H1 (cell line): ENCODE results near the gene POLR3H. TPM values are rescaled to one million over a fixed set of nuclear protein-coding genes. Genes with fewer than 3 reads are reported as not detected.

ENCODE experiments used
- CTBP2 ChIP-seq: IDR thresholded peaks from 2 replicates; pipeline ENCODE4 v1.7.0; 2011; ENCODE audit warnings: borderline replicate concordance, mild to moderate bottlenecking, moderate library complexity, mixed read lengths, low read length; ENCODE audit not compliant: insufficient read depth, insufficient read length
- HDAC2 ChIP-seq, 2 experiments: fragments of 300-600 bp in 1 of 2; sonication (generic) in 1 of 2; IDR thresholded peaks; 2 replicates each; pipeline ENCODE4 v1.6.1; 2011 to 2012; ENCODE audit warnings: low read depth in 2 of 2, low read length in 2 of 2, mild to moderate bottlenecking in 2 of 2, moderate library complexity in 2 of 2, borderline replicate concordance in 1 of 2, inconsistent platforms in 1 of 2
- POLR2A ChIP-seq, 2 experiments: IDR thresholded peaks; 1 replicate in 1 of 2; 2 replicates in 1 of 2; pipeline ENCODE4 v1.6.1; 2011; ENCODE audit warnings: low read depth in 2 of 2, low read length in 2 of 2, mild to moderate bottlenecking in 2 of 2; ENCODE audit errors: control extremely low read depth in 1 of 2
- RBBP5 ChIP-seq: IDR thresholded peaks from 2 replicates; pipeline ENCODE4 v1.7.1; 2012; ENCODE audit warnings: low read depth, mild to moderate bottlenecking, inconsistent platforms, low read length, moderate library complexity, borderline replicate concordance
- RNF2 ChIP-seq: fragments of 200-900, 300-1000 bp; sonication (generic); IDR thresholded peaks from 2 replicates; pipeline ENCODE4 v1.7.1; 2016; ENCODE audit warnings: borderline replicate concordance, low read depth, mild to moderate bottlenecking, antibody characterized with exemption, low read length; ENCODE audit not compliant: poor library complexity, severe bottlenecking; ENCODE audit errors: missing control alignments
- SIRT6 ChIP-seq: IDR thresholded peaks from one replicate; pipeline ENCODE4 v1.7.1; 2012; ENCODE audit warnings: low read length, inconsistent platforms
- TCF12 ChIP-seq: IDR thresholded peaks from 2 replicates; pipeline ENCODE4 v1.6.1; 2011; ENCODE audit warnings: low read depth, mild to moderate bottlenecking, low read length
- polyA plus RNA-seq, 7 experiments: library from polyadenylated mRNA; depleted of rRNA in 3 of 7; stranded (reverse) in 5 of 7; unstranded in 2 of 7; fragments of >200 nt in 5 of 7; fragments of 200-250 nt in 2 of 7; gene quantifications; 1 replicate in 5 of 7; 2 replicates in 1 of 7; 4 replicates in 1 of 7; pipeline versions ENCODE4 v1.2.1 to v1.2.3, GENCODE V29; 2011 to 2013; ENCODE audit warnings: missing spikeins in 2 of 7, mixed read lengths in 2 of 7
- total RNA-seq: library from RNA; stranded (reverse); fragmentation: NEBNext Ultra II Directional; extraction: Animal tissue kit (Norgen Biotek cat#: 25700); gene quantifications from 2 replicates; pipeline ENCODE4 v1.2.1, GENCODE V29; 2021
- TF ChIP-seq, protein P1 (sequence below): fragments of 300-600 bp; sonication (generic); IDR thresholded peaks from 2 replicates; pipeline ENCODE4 v1.7.1; 2012; ENCODE audit warnings: low read length, moderate library complexity, mild to moderate bottlenecking, inconsistent platforms; ENCODE audit not compliant: insufficient replicate concordance

Gene POLR3H
- total and polyA plus RNA-seq, 2 of the 8 experiments (the other 6 are each of a cell fraction or from before 2014, with no cell fraction given) = 29.7 to 39.2 TPM

DNA sequence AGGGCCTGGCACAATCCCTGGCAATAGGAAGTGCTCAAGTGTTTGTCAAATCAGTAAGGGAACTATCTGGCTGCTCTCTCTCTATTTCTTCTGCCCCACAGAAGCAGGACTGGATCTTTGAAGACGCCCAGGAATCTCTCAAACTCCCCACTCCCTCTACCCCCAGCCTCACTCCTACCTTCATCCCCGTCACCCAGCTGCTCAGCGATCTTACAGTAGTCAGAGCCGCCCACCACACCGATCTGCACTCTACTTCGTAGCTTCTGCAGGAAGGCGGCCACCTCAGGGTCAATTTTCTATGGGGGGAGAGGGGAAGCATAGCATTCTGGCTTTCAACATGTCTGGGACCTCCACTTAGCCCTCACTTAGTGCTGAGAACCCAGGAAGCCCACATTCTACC is 41.6 kb upstream of the POLR3H start (continued):
- TF ChIP-seq, protein P1, sequence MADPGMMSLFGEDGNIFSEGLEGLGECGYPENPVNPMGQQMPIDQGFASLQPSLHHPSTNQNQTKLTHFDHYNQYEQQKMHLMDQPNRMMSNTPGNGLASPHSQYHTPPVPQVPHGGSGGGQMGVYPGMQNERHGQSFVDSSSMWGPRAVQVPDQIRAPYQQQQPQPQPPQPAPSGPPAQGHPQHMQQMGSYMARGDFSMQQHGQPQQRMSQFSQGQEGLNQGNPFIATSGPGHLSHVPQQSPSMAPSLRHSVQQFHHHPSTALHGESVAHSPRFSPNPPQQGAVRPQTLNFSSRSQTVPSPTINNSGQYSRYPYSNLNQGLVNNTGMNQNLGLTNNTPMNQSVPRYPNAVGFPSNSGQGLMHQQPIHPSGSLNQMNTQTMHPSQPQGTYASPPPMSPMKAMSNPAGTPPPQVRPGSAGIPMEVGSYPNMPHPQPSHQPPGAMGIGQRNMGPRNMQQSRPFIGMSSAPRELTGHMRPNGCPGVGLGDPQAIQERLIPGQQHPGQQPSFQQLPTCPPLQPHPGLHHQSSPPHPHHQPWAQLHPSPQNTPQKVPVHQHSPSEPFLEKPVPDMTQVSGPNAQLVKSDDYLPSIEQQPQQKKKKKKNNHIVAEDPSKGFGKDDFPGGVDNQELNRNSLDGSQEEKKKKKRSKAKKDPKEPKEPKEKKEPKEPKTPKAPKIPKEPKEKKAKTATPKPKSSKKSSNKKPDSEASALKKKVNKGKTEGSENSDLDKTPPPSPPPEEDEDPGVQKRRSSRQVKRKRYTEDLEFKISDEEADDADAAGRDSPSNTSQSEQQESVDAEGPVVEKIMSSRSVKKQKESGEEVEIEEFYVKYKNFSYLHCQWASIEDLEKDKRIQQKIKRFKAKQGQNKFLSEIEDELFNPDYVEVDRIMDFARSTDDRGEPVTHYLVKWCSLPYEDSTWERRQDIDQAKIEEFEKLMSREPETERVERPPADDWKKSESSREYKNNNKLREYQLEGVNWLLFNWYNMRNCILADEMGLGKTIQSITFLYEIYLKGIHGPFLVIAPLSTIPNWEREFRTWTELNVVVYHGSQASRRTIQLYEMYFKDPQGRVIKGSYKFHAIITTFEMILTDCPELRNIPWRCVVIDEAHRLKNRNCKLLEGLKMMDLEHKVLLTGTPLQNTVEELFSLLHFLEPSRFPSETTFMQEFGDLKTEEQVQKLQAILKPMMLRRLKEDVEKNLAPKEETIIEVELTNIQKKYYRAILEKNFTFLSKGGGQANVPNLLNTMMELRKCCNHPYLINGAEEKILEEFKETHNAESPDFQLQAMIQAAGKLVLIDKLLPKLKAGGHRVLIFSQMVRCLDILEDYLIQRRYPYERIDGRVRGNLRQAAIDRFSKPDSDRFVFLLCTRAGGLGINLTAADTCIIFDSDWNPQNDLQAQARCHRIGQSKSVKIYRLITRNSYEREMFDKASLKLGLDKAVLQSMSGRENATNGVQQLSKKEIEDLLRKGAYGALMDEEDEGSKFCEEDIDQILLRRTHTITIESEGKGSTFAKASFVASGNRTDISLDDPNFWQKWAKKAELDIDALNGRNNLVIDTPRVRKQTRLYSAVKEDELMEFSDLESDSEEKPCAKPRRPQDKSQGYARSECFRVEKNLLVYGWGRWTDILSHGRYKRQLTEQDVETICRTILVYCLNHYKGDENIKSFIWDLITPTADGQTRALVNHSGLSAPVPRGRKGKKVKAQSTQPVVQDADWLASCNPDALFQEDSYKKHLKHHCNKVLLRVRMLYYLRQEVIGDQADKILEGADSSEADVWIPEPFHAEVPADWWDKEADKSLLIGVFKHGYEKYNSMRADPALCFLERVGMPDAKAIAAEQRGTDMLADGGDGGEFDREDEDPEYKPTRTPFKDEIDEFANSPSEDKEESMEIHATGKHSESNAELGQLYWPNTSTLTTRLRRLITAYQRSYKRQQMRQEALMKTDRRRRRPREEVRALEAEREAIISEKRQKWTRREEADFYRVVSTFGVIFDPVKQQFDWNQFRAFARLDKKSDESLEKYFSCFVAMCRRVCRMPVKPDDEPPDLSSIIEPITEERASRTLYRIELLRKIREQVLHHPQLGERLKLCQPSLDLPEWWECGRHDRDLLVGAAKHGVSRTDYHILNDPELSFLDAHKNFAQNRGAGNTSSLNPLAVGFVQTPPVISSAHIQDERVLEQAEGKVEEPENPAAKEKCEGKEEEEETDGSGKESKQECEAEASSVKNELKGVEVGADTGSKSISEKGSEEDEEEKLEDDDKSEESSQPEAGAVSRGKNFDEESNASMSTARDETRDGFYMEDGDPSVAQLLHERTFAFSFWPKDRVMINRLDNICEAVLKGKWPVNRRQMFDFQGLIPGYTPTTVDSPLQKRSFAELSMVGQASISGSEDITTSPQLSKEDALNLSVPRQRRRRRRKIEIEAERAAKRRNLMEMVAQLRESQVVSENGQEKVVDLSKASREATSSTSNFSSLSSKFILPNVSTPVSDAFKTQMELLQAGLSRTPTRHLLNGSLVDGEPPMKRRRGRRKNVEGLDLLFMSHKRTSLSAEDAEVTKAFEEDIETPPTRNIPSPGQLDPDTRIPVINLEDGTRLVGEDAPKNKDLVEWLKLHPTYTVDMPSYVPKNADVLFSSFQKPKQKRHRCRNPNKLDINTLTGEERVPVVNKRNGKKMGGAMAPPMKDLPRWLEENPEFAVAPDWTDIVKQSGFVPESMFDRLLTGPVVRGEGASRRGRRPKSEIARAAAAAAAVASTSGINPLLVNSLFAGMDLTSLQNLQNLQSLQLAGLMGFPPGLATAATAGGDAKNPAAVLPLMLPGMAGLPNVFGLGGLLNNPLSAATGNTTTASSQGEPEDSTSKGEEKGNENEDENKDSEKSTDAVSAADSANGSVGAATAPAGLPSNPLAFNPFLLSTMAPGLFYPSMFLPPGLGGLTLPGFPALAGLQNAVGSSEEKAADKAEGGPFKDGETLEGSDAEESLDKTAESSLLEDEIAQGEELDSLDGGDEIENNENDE = no peak
- TF ChIP-seq SIRT6 (no peak), CTBP2 (no peak), RNF2 (no peak), POLR2A (IDR thresholded peaks at IDR 0.05; ENCODE audit: control extremely low read depth in 1 of 2, low read depth in 2 of 2, low read length in 2 of 2) (no peak), TCF12 (no peak), RBBP5 (no peak), HDAC2 (IDR thresholded peaks at IDR 0.05; ENCODE audit: borderline replicate concordance in 1 of 2, low read depth in 2 of 2, low read length in 2 of 2) (no peak)
